Subcutaneous abdominal adipose tissue (tissue), 5 donors: ENCODE data around the gene DHRSX.
A peak's percentile ranks its signal among the peaks of the same experiment; 100 is the strongest.
"Not testable (repeated sequence)": the region's sequence is repeated elsewhere in the genome, so short reads cannot be mapped to it uniquely, and the experiment has no call there.

Source experiments
- H3K27ac ChIP-seq: one replicate; pipeline ENCODE4 v1.7.0; 2013; ENCODE audit warnings: low read depth, mild to moderate bottlenecking, inconsistent platforms, low read length, moderate library complexity
- H3K27me3 ChIP-seq, 5 donors: one replicate each; pipeline ENCODE4 v1.7.0; 2013; ENCODE audit warnings: low read length in 5 of 5, inconsistent platforms in 1 of 5; ENCODE audit not compliant: control insufficient read depth in 5 of 5, insufficient read depth in 4 of 5
- H3K36me3 ChIP-seq, 5 donors: one replicate each; pipeline ENCODE4 v1.7.0; 2013; ENCODE audit warnings: low read length in 5 of 5; ENCODE audit not compliant: control insufficient read depth in 5 of 5, insufficient read depth in 5 of 5
- H3K4me1 ChIP-seq, 5 donors: one replicate each; pipeline ENCODE4 v1.7.0; 2013; ENCODE audit warnings: low read length in 5 of 5, mild to moderate bottlenecking in 3 of 5, moderate library complexity in 1 of 5; ENCODE audit not compliant: control insufficient read depth in 5 of 5, insufficient read depth in 5 of 5
- H3K4me3 ChIP-seq, 5 donors: one replicate each; pipeline ENCODE4 v1.7.0; 2013; ENCODE audit warnings: low read length in 5 of 5, low read depth in 1 of 5
- H3K9ac ChIP-seq, 5 donors: one replicate each; pipeline ENCODE4 v1.7.0; 2013; ENCODE audit warnings: low read length in 5 of 5, mild to moderate bottlenecking in 4 of 5, moderate library complexity in 3 of 5
- H3K9me3 ChIP-seq, 5 donors: one replicate each; pipeline ENCODE4 v1.7.0; 2013; ENCODE audit warnings: low read length in 5 of 5; ENCODE audit not compliant: control insufficient read depth in 5 of 5
- donor health status: healthy.
- donor health status: healthy.
- donor health status: healthy.
- donor health status: healthy.
- donor health status: healthy.

DHRSX gene

DNA sequence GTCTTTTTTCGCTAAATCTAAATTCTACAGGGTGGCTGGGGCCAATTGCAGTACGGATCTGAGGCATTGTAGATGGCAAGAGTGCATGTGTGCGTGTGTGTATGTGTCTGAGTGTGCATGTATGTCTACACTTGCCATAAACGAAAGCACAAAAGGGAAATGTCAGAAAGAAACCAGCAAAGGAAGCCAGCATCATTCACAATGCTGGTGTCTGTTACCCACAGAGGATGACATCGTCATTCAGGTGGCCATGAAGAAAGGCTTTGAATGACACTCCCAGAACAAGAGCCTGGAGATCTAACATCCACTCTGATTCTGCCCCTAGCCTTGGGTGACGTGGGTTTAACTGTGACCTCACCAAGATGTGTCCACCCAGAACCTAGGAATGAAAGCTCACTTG, 124.6 kb downstream of the DHRSX start:
- Histone ChIP-seq H3K27me3 (no peaks in the 10 kb centered on the region), H3K4me3 (no peak overlapping the region), H3K9me3 (no peaks in the 10 kb centered on the region), H3K4me1 (no peaks in the 10 kb centered on the region), H3K36me3 (peaks cover 0 to 3% (median 2%) of the 10 kb centered on the region in 5 donors), H3K27ac (no peak overlapping the region), H3K9ac (no peak overlapping the region)

DNA sequence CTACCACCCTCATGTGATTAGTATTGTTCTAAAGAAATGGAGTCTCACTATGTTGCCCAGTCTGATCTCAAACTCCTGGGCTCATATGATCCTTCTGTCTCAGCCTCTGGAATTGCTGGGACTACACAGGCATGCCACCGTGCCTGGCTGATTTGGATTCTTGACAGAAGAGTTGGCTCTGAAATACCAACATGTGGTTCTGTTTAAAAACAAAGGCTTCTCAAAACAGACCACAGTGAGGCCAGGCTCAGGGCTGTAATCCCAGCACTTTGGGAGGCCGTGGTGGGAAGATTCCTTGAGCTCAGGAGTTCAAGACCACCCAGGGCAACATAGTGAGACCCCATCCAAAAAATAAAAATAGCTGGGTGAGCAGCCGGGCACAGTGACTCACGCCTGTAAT, 126.7 kb downstream of the DHRSX start:
- no peak overlapping the region for H3K4me3 ChIP-seq
- no peak overlapping the region for H3K9ac ChIP-seq
- H3K36me3 ChIP-seq = peaks cover 0 to 8% (median 3%) of the 10 kb centered on the region in 5 donors
- no peaks in the 10 kb centered on the region for H3K9me3 ChIP-seq
- H3K4me1 ChIP-seq = no peaks in the 10 kb centered on the region
- H3K27ac ChIP-seq = no peak overlapping the region
- no peaks in the 10 kb centered on the region for H3K27me3 ChIP-seq

DNA sequence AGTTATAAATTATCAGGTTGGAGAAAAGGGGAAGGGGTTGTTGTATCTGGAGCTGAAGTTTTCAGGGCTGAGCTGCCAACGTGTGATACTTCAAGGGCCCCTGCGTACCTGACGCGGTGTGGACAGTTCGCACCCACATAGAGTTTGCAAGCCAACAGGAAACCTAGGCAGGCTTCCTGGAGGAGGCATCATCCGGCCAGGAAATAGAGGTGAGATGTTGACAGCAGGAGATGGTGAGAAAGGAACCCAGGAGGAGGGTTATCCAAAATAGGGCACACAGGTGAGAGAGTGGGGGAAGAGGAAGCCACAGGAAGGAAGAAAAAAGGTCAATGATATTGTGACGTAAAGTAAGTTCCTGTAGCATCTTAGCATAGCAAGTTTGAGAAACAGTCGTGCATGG, 127.2 kb downstream of the DHRSX start:
- H3K27me3 ChIP-seq = no peaks in the 10 kb centered on the region
- no peak overlapping the region for H3K4me3 ChIP-seq
- peaks cover 0 to 8% (median 3%) of the 10 kb centered on the region in 5 donors for H3K36me3 ChIP-seq
- H3K9me3 ChIP-seq = no peaks in the 10 kb centered on the region
- H3K9ac ChIP-seq = no peak overlapping the region
- no peaks in the 10 kb centered on the region for H3K4me1 ChIP-seq
- H3K27ac ChIP-seq = no peak overlapping the region

DNA sequence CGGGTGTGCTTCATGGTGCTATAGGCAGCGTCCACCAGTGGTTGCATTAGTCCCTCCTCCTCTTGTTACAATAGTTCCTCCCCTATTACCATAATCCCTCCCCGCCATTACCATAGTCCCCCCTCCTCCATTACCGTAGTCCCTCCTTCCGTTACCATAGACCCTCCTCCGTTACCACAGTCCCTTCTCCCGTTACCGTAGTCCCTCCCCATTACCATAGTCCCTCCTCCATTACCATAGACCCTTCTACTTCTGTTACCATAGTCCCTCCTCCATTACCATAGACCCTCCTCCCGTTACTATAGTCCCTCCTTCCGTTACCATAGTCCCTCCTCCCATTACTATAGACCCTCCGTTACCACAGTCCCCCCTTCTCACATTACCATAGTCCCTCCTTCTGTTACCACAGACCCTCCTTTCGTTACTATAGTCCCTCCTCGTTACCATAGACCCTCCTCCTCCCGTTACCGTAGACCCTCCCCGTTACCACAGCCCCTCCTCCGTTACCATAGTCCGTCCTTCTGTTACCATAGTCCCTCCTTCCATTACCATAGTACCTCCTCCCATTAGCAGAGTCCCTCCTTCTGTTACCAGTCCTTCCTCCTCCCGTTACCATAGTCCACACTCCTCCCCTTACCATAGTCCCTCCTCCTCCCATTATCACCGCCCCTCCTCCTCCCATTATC, 129.6 kb downstream of the DHRSX start:
- Histone ChIP-seq H3K27ac (no peak overlapping the region), H3K9ac (no peak overlapping the region), H3K9me3 (no peaks in the 10 kb centered on the region), H3K4me1 (no peaks in the 10 kb centered on the region), H3K27me3 (no peaks in the 10 kb centered on the region), H3K36me3 (peaks cover 0 to 6% (median 3%) of the 10 kb centered on the region in 5 donors), H3K4me3 (peak overlapping the region in 1 of 5 donors; percentile 11)

DNA sequence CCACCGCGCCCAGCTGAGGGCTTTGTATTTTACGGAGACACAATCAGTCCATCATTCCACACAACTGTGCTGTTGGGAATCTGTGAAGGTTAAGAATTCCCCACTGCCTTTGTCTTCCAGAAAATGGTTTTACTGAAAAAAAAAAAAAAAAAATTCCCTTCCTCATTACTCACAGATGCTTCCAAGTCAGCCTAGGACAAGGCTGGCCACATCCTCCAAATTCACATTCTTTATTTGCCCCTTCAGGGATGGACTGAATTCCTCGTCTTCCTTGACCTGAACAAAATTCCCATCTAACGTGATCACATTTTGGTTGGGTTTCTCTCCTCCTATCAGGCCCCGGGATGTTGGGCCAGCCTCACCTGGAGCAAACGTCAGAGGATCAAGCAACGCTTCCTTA, 130.3 kb downstream of the DHRSX start:
- no peak overlapping the region for H3K27ac ChIP-seq
- no peak overlapping the region for H3K9ac ChIP-seq
- no peaks in the 10 kb centered on the region for H3K4me1 ChIP-seq
- H3K36me3 ChIP-seq = peaks cover 0 to 6% (median 3%) of the 10 kb centered on the region in 5 donors
- H3K4me3 ChIP-seq = no peak overlapping the region
- no peaks in the 10 kb centered on the region for H3K9me3 ChIP-seq
- H3K27me3 ChIP-seq = no peaks in the 10 kb centered on the region

DNA sequence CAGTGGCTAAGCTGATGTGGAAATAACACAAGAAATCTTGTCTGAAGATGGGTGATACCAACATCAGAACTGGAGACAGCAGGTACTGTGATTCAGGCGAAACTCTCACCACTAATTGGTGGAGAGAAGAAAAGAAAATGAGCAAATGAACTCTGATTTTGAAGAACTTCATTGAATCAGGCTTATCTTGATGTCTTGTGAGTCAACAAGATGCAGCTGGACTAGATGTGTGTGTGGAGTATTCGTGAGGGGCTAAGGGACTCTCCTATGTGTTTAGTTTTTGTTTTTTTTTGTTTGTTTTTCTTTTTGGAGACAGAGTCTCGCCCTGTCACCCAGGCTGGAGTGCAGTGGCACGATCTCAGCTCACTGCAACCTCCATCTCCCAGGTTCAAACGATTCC, 131.6 kb downstream of the DHRSX start:
- H3K4me3 ChIP-seq = no peak overlapping the region
- H3K27ac ChIP-seq = no peak overlapping the region
- H3K9me3 ChIP-seq = no peaks in the 10 kb centered on the region
- H3K36me3 ChIP-seq = peaks cover 0 to 6% (median 3%) of the 10 kb centered on the region in 5 donors
- no peaks in the 10 kb centered on the region for H3K27me3 ChIP-seq
- H3K4me1 ChIP-seq = no peaks in the 10 kb centered on the region
- H3K9ac ChIP-seq = no peak overlapping the region

DNA sequence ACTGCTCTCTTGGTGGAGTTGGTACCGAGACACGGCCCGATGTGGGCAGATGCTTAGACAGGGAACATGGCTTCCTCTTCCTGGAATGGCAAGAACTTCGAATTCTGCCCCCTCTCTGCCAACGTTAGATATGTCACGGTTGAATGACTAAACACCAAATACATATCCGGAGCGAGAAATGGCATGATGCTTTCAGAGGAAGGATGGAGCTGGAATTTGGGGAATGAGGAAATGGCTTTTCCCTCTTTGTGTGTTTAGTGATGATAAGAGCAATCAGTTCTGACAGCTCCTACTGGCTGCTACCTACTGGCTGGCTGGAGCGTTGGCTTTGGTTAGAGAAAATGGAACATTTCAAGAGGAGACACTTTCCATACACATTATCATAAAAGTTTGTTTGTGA, 140.0 kb downstream of the DHRSX start:
- Histone ChIP-seq H3K4me3 (no peak overlapping the region), H3K9ac (no peak overlapping the region), H3K27ac (no peak overlapping the region), H3K36me3 (no peaks in the 10 kb centered on the region), H3K9me3 (peaks cover 0 to 4% (median 0%) of the 10 kb centered on the region in 5 donors), H3K4me1 (no peaks in the 10 kb centered on the region), H3K27me3 (no peaks in the 10 kb centered on the region)

DNA sequence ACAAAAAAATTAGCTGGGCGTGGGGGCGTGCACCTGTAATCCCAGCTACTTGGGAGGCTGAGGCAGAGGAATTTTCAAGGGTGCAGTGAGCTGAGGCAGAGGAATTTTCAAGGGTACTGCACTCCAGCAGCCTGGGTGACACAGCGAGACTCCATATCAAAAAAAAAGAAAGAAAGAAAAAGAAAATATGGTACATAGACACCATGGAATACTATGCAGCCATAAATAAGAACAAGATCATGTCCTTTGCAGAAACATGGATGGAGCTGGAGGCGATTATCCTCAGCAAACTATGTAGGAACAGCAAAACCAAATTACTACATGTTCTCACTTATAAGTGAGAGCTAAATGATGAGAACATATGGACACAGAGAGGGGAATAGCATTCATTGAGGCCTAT, 141.3 kb downstream of the DHRSX start:
- H3K27ac ChIP-seq, H3K27me3 ChIP-seq, H3K9ac ChIP-seq, H3K36me3 ChIP-seq, H3K4me3 ChIP-seq, H3K9me3 ChIP-seq, H3K4me1 ChIP-seq: not testable (repeated sequence)

DNA sequence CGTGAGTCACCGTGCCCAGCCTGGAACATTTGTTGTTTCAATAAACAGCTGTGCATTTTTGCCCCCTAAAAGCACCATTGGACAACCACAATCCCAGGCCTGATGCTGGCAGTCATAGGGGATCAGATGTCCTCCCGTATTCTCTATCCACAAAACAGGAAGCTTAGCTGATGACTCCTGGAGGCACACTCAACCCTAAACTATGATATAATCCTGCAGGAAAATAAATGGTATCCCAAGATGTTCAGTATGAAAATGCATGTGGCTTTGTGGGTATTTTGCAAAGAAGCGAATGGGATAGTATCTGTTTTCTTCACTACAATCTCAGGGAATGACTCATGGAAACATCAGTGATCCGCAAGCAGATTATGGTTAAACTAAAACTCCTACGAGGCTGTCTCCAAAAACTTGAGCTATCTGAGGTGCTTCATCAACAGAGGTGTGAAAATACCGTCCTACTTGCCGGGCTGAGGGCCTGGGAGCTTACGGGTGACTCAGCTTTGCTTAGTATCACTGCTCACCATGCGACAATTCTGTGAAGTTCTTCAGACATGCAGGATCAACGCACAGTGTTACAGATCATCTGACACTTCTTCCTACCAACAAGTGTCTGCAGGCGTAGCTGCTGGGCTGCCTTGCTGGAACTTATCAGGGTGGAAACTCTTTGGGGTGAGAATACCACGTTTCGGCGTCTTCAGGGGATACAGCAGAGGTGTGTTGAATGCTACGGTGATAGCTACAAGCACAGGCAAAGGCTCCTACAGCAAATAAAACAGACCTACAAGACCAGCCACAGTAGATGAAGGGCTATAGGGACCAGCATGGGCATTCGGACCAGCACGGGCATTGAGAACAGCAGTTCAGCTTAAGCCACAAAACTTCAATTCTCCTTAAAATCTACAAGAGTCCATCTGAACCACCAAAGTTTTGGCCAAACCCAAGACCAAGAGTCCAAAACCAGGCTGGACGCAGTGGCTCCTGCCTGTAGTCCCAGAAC, 148.5 kb downstream of the DHRSX start:
- H3K27ac ChIP-seq = no peak overlapping the region
- no peak overlapping the region for H3K9ac ChIP-seq
- peaks cover 2 to 7% (median 4%) of the 10 kb centered on the region in 5 donors for H3K36me3 ChIP-seq

DNA sequence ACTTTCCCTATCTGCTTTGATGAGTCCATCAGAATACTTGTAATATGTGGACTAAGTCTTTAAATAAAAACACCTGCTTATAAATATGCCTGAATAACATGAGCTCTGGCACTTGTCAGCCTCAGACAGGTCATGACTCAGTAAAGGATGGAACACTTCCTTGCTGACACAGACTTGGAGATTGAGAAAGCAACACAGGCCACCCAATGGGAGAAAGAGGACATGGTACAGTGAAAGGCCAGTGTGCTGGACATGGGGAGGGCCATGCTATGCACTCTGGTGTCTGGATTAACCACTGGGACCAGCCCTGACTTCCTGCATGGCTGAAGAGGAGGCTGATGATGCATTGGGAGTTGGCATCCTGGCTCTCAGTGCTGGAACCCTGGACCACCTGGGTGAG, 149.5 kb downstream of the DHRSX start:
- Histone ChIP-seq H3K9ac (no peak overlapping the region), H3K9me3 (peaks cover 0 to 3% (median 0%) of the 10 kb centered on the region in 5 donors), H3K4me1 (no peaks in the 10 kb centered on the region), H3K36me3 (peaks cover 2 to 7% (median 4%) of the 10 kb centered on the region in 5 donors), H3K4me3 (no peak overlapping the region), H3K27ac (no peak overlapping the region), H3K27me3 (no peaks in the 10 kb centered on the region)

More for the DNA sequence above, 148.5 kb downstream of the DHRSX start:
- H3K9me3 ChIP-seq = peaks cover 0 to 3% (median 0%) of the 10 kb centered on the region in 5 donors
- no peak overlapping the region for H3K4me3 ChIP-seq
- no peaks in the 10 kb centered on the region for H3K4me1 ChIP-seq
- H3K27me3 ChIP-seq = no peaks in the 10 kb centered on the region
